ENCODE measurements around the gene CMTM8.

The CMTM8 gene

GRCh38 chr3:32308378-32308777 lies 69.9 kb downstream of the CMTM8 start:
- TF ChIP-seq GLIS3 (CRISPR knock-in tag; IDR thresholded peaks at IDR 0.05) (no peak), ZFP30 (CRISPR knock-in tag; IDR thresholded peaks at IDR 0.05) (no peak), ARNTL (CRISPR knock-in tag; IDR thresholded peaks at IDR 0.05; ENCODE audit: borderline replicate concordance, low read depth) (no peak), PPARA (CRISPR knock-in tag; IDR thresholded peaks at IDR 0.05; ENCODE audit: borderline replicate concordance) (no peak), TSHZ2 (CRISPR knock-in tag; IDR thresholded peaks at IDR 0.05) (no peak), ZNF70 (CRISPR knock-in tag; IDR thresholded peaks at IDR 0.05) (no peak), BACH2 (CRISPR knock-in tag; IDR thresholded peaks at IDR 0.05; ENCODE audit: borderline replicate concordance) (no peak), ZNF8 (CRISPR knock-in tag; IDR thresholded peaks at IDR 0.05) (no peak), PATZ1 (CRISPR knock-in tag; IDR thresholded peaks at IDR 0.05; ENCODE audit: borderline replicate concordance) (no peak)
- no peak for ATAC-seq

GRCh38 chr3:32309654-32310242 lies 71.3 kb downstream of the CMTM8 start:
- no peak for ATAC-seq
- TF ChIP-seq ZNF565 (CRISPR knock-in tag; conservative IDR thresholded peaks at IDR 0.05; ENCODE audit: low read depth) (no peak), ISL1 (CRISPR knock-in tag; IDR thresholded peaks at IDR 0.05) (no peak), GLIS3 (CRISPR knock-in tag; IDR thresholded peaks at IDR 0.05) (no peak), CREB5 (CRISPR knock-in tag; IDR thresholded peaks at IDR 0.05; ENCODE audit: low read depth) (no peak), ZNF8 (CRISPR knock-in tag; IDR thresholded peaks at IDR 0.05) (no peak), ZNF70 (CRISPR knock-in tag; IDR thresholded peaks at IDR 0.05) (no peak), RARB (CRISPR knock-in tag; IDR thresholded peaks at IDR 0.05) (no peak)

GRCh38 chr3:32310336-32310735 lies 71.9 kb downstream of the CMTM8 start:
- TF ChIP-seq BACH2 (CRISPR knock-in tag; IDR thresholded peaks at IDR 0.05; ENCODE audit: borderline replicate concordance) (no peak), SNAI2 (CRISPR knock-in tag; IDR thresholded peaks at IDR 0.05) (no peak), CREB5 (CRISPR knock-in tag; IDR thresholded peaks at IDR 0.05; ENCODE audit: low read depth) (no peak), TOX (CRISPR knock-in tag; IDR thresholded peaks at IDR 0.05; ENCODE audit: borderline replicate concordance) (no peak), ZNF565 (CRISPR knock-in tag; conservative IDR thresholded peaks at IDR 0.05; ENCODE audit: low read depth) (no peak)
- ATAC-seq = no peak

- ATAC-seq = no peak
- TF ChIP-seq ESRRG (CRISPR knock-in tag; IDR thresholded peaks at IDR 0.05) (no peak), ZFP30 (CRISPR knock-in tag; IDR thresholded peaks at IDR 0.05) (no peak), SNAI2 (CRISPR knock-in tag; IDR thresholded peaks at IDR 0.05) (no peak), RARB (CRISPR knock-in tag; IDR thresholded peaks at IDR 0.05) (no peak), POU6F1 (CRISPR knock-in tag; IDR thresholded peaks at IDR 0.05; ENCODE audit: borderline replicate concordance, low read depth) (no peak), TOX (CRISPR knock-in tag; IDR thresholded peaks at IDR 0.05; ENCODE audit: borderline replicate concordance) (no peak), ZNF565 (CRISPR knock-in tag; conservative IDR thresholded peaks at IDR 0.05; ENCODE audit: low read depth) (no peak), PATZ1 (CRISPR knock-in tag; IDR thresholded peaks at IDR 0.05; ENCODE audit: borderline replicate concordance) (no peak), CREB5 (CRISPR knock-in tag; IDR thresholded peaks at IDR 0.05; ENCODE audit: low read depth) (no peak), CSDC2 (CRISPR knock-in tag; IDR thresholded peaks at IDR 0.05) (no peak), ZFP3 (CRISPR knock-in tag; IDR thresholded peaks at IDR 0.05) (no peak), GLIS3 (CRISPR knock-in tag; IDR thresholded peaks at IDR 0.05) (no peak), PPARA (CRISPR knock-in tag; IDR thresholded peaks at IDR 0.05; ENCODE audit: borderline replicate concordance) (no peak), ZNF70 (CRISPR knock-in tag; IDR thresholded peaks at IDR 0.05) (no peak), ZNF8 (CRISPR knock-in tag; IDR thresholded peaks at IDR 0.05) (no peak), OSR1 (CRISPR knock-in tag; IDR thresholded peaks at IDR 0.05) (no peak)
Measured at GRCh38 chr3:32310918-32311839, 72.7 kb downstream of the CMTM8 start.

All from SK-N-SH treated with all-trans-retinoic acid at 6 μM for 48 hours (cell line).